Stimulated activated CD8-positive, alpha-beta memory T cell treated with anti-CD3 and anti-CD28 coated beads, Interleukin-4, amount 100 ng/mL, for 24 hours (primary cell): ENCODE measurements around the gene SPINT2.

Experiments
- DNase-seq: peaks from one replicate; pipeline ENCODE4 v3.0.0-alpha.2; 2020; ENCODE audit warnings: low read depth

The SPINT2 gene

GRCh38 chr19:38267761-38268483 is 3.5 kb downstream of the SPINT2 start:
- no peak for DNase-seq

GRCh38 chr19:38268539-38268938 is 4.2 kb downstream of the SPINT2 start:
- no peak for DNase-seq

- no peak for DNase-seq
Measured at GRCh38 chr19:38270587-38271167, 6.3 kb downstream of the SPINT2 start.

- no peak for DNase-seq
Measured at GRCh38 chr19:38273499-38273898, 9.1 kb downstream of the SPINT2 start.

- DNase-seq: no peak
Measured at GRCh38 chr19:38274739-38275138, 10.4 kb downstream of the SPINT2 start.

GRCh38 chr19:38276942-38277517 is 12.7 kb downstream of the SPINT2 start:
- DNase-seq: no peak

GRCh38 chr19:38277549-38277948 is 13.2 kb downstream of the SPINT2 start:
- no peak for DNase-seq

- no peak for DNase-seq
Measured at GRCh38 chr19:38277969-38278680, 13.8 kb downstream of the SPINT2 start.

- DNase-seq: no peak
Measured at GRCh38 chr19:38278751-38279150, 14.4 kb downstream of the SPINT2 start.

- DNase-seq: no peak
Measured at GRCh38 chr19:38280030-38280921, 15.9 kb downstream of the SPINT2 start.

GRCh38 chr19:38281811-38282566 is 17.6 kb downstream of the SPINT2 start:
- no peak for DNase-seq

- DNase-seq: no peak
Measured at GRCh38 chr19:38283271-38283670, 18.9 kb downstream of the SPINT2 start.

GRCh38 chr19:38284422-38284821 is 20.0 kb downstream of the SPINT2 start:
- no peak for DNase-seq

GRCh38 chr19:38285567-38285966 is 21.2 kb downstream of the SPINT2 start:
- no peak for DNase-seq

GRCh38 chr19:38287604-38288003 is 23.2 kb downstream of the SPINT2 start:
- DNase-seq: no peak

GRCh38 chr19:38288123-38288855 is 23.9 kb downstream of the SPINT2 start:
- DNase-seq: no peak

- no peak for DNase-seq
Measured at GRCh38 chr19:38289955-38290354, 25.6 kb downstream of the SPINT2 start.

GRCh38 chr19:38290631-38291147 is 26.3 kb downstream of the SPINT2 start:
- DNase-seq: no peak

GRCh38 chr19:38291855-38292254 is 27.5 kb downstream of the SPINT2 start:
- DNase-seq: no peak

GRCh38 chr19:38293281-38293680 is 28.9 kb downstream of the SPINT2 start:
- no peak for DNase-seq
